GM23338 (cell line): ENCODE results near the gene CDH18. TPM values are rescaled to one million over a fixed set of nuclear protein-coding genes. Genes with fewer than 3 reads are reported as not detected.

Experiments used
- ATAC-seq: fragments of 200-7000 bp; cut with Tn5 transposase; 3 replicates; pipeline ENCODE4 v1.9.1; 2020
- DNase-seq: peaks from one replicate; pipeline ENCODE4 v3.0.0-alpha.2; 2015; ENCODE audit warnings: low spot score
- H2AFZ ChIP-seq: fragments of 200-600 bp; sonication (generic); 2 replicates; pipeline ENCODE4 v1.8.0; 2016; ENCODE audit warnings: antibody characterized with exemption, mild to moderate bottlenecking, moderate library complexity
- H3F3A ChIP-seq: fragments of 200-600 bp; sonication (generic); replicated peaks from 2 replicates; pipeline ENCODE4 v1.8.0; 2017; ENCODE audit warnings: antibody characterized with exemption, mixed run types, low read depth
- H3K27ac ChIP-seq: fragments of 200-600 bp; sonication (generic); 2 replicates; pipeline ENCODE4 v1.6.1; 2016; ENCODE audit warnings: low read depth
- H3K27me3 ChIP-seq: fragments of 200-600 bp; sonication (generic); 2 replicates; pipeline ENCODE4 v1.8.0; 2016; ENCODE audit warnings: mild to moderate bottlenecking, mixed run types, moderate library complexity; ENCODE audit not compliant: insufficient read depth
- H3K36me3 ChIP-seq: fragments of 200-600 bp; sonication (generic); 2 replicates; pipeline ENCODE4 v1.8.0; 2016; ENCODE audit warnings: mild to moderate bottlenecking; ENCODE audit not compliant: insufficient read depth
- H3K4me1 ChIP-seq: fragments of 200-600 bp; sonication (generic); 2 replicates; pipeline ENCODE4 v1.8.0; 2016; ENCODE audit warnings: mild to moderate bottlenecking, moderate library complexity; ENCODE audit not compliant: insufficient read depth
- H3K4me2 ChIP-seq: fragments of 200-600 bp; sonication (generic); 2 replicates; pipeline ENCODE4 v1.7.1; 2017; ENCODE audit warnings: mixed run types
- H3K4me3 ChIP-seq: fragments of 200-600 bp; sonication (generic); 2 replicates; pipeline ENCODE4 v1.6.1; 2016; ENCODE audit warnings: mixed run types
- H3K79me2 ChIP-seq: fragments of 200-600 bp; sonication (generic); replicated peaks from 2 replicates; pipeline ENCODE4 v1.8.0; 2017; ENCODE audit warnings: mild to moderate bottlenecking; ENCODE audit not compliant: insufficient read depth
- H3K9me2 ChIP-seq: fragments of 200-600 bp; sonication (generic); 2 replicates; pipeline ENCODE4 v1.8.0; 2017; ENCODE audit not compliant: insufficient read depth
- H4K20me1 ChIP-seq: fragments of 200-600 bp; sonication (generic); replicated peaks from 2 replicates; pipeline ENCODE4 v1.8.0; 2017; ENCODE audit warnings: mild to moderate bottlenecking; ENCODE audit not compliant: insufficient read depth
- H3K27ac Mint-ChIP-seq: 2 replicates; pipeline ENCODE4 v1.8.0; 2020; ENCODE audit warnings: inconsistent platforms, mild to moderate bottlenecking, moderate library complexity, mixed read lengths
- H3K27me3 Mint-ChIP-seq: 3 replicates; pipeline ENCODE4 v1.8.0; 2022; ENCODE audit warnings: low read depth, mild to moderate bottlenecking, moderate library complexity, mixed read lengths, inconsistent platforms; ENCODE audit not compliant: insufficient read depth, poor library complexity
- H3K36me3 Mint-ChIP-seq: 3 replicates; pipeline ENCODE4 v1.8.0; 2021; ENCODE audit warnings: low read depth, mild to moderate bottlenecking, inconsistent platforms, moderate library complexity, mixed read lengths
- H3K4me1 Mint-ChIP-seq: 3 replicates; pipeline ENCODE4 v1.8.0; 2020; ENCODE audit warnings: mild to moderate bottlenecking, inconsistent platforms, mixed read lengths
- H3K4me3 Mint-ChIP-seq: 3 replicates; pipeline ENCODE4 v1.8.0; 2021; ENCODE audit warnings: moderate library complexity, mild to moderate bottlenecking, inconsistent platforms, mixed read lengths
- H3K9me3 Mint-ChIP-seq: 3 replicates; pipeline ENCODE4 v1.8.0; 2020; ENCODE audit warnings: moderate library complexity, mild to moderate bottlenecking, inconsistent platforms, mixed read lengths
- CREB1 ChIP-seq: fragments of 250-450 bp; sonication (Bioruptor Pico); IDR thresholded peaks from 2 replicates; pipeline ENCODE4 v1.5.0; 2020; ENCODE audit warnings: low read depth, mild to moderate bottlenecking, moderate library complexity
- EZH2 ChIP-seq: fragments of 200-600 bp; sonication (generic); IDR thresholded peaks from one replicate; pipeline ENCODE4 v1.8.0; 2017; ENCODE audit warnings: antibody characterized with exemption, mild to moderate bottlenecking, low read depth; ENCODE audit not compliant: unreplicated experiment
- EZH2phosphoT487 ChIP-seq: fragments of 200-600 bp; sonication (generic); IDR thresholded peaks from one replicate; pipeline ENCODE4 v1.8.1; 2018; ENCODE audit warnings: antibody characterized with exemption; ENCODE audit not compliant: unreplicated experiment
- NANOG ChIP-seq: IDR thresholded peaks from 2 replicates; pipeline ENCODE4 v1.6.1; 2016; ENCODE audit warnings: antibody characterized with exemption, borderline replicate concordance
- STAT1 ChIP-seq: IDR thresholded peaks from one replicate; pipeline ENCODE4 v1.6.1; 2016; ENCODE audit warnings: antibody characterized with exemption; ENCODE audit not compliant: unreplicated experiment
- ZNF114 ChIP-seq: fragments of 250-450 bp; sonication (Bioruptor Pico); IDR thresholded peaks from 2 replicates; pipeline ENCODE4 v1.5.0; 2020; ENCODE audit warnings: mild to moderate bottlenecking, moderate library complexity
- ZNF331 ChIP-seq: fragments of 250-450 bp; sonication (Bioruptor Pico); IDR thresholded peaks from 2 replicates; pipeline ENCODE4 v1.5.0; 2020; ENCODE audit warnings: low read depth, mild to moderate bottlenecking, moderate library complexity
- polyA plus RNA-seq: library from polyadenylated mRNA; unstranded; fragments of >200 nt; fragmentation: Nextera tagmentation; extraction: Ambion mirVana; gene quantifications from 2 replicates; pipeline ENCODE4 v1.2.1, GENCODE V29; 2016
- total RNA-seq: library from RNA; depleted of rRNA; stranded (reverse); fragments of >200 nt; shearing (Covaris generic); gene quantifications from 2 replicates; pipeline ENCODE4 v1.2.3, GENCODE V29; 2014
- TF ChIP-seq, protein P1 (sequence below): IDR thresholded peaks from 2 replicates; pipeline ENCODE4 v1.6.1; 2016; ENCODE audit warnings: antibody characterized with exemption
- TF ChIP-seq, protein P2 (sequence below): IDR thresholded peaks from one replicate; pipeline ENCODE4 v1.6.1; 2018; ENCODE audit warnings: antibody characterized with exemption; ENCODE audit not compliant: unreplicated experiment
- TF ChIP-seq, protein P3 (sequence below): fragments of 250-450 bp; sonication (Bioruptor Pico); IDR thresholded peaks from 2 replicates; pipeline ENCODE4 v1.5.0; 2020; ENCODE audit warnings: mild to moderate bottlenecking, moderate library complexity

CDH18 gene
- total and polyA plus RNA-seq, 2 experiments from 2014 or later = 1.3 TPM; not detected in 1

DNA sequence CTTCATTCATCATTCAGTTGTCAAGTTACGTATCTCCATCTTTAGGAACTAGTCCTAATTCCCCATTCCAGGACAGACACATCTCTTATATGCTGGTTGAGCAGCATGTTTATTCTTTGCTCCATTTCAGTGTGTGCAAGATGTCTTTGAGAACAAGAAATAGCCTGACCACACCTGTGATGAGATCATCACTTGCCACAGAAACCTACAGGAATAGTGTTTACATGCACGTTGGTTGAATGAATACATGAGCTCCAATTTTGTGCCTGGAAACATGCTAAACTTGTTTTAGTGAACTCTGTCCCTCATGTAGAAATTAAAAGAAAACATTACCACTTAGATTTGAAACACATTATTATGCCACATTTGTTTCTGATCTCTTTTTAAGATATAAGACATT is 489.1 kb downstream of the CDH18 start:
- H3K4me1 Mint-ChIP-seq = no peaks in the 10 kb centered on the region
- no peaks in the 10 kb centered on the region for H3K9me3 Mint-ChIP-seq
- no peak for DNase-seq

DNA sequence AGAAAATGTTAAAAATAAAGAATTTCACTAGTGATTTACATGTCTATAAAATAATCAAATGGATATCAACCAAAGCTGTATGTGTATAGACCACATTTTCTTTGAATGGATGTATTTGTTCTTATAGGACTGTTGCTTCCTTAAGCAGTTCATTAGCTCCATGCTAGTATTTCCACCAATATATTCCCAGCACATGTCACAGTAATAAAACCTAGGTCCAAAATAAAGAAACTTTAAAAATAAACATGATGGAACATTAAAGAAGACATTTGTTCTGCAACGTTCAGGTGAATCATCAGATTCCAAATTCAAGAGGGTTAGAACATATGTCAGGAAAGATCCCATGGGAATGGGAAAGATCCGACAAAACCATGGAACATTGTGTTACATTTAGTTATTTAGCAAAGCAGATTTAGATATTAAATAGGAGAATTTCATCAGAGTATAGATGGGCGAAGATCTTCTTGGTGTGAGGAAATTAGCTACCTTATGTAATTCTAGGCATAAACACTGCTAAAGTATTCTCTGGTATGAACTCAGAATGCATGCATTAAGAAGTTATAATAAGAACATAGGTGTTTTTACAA is 490.7 kb downstream of the CDH18 start:
- no peaks in the 10 kb centered on the region for H3K4me1 Mint-ChIP-seq
- H3K4me2 ChIP-seq = no peak overlapping the region
- DNase-seq (no peak), ATAC-seq (no peak)
- H3K9me3 Mint-ChIP-seq = no peaks in the 10 kb centered on the region
- H3K27ac Mint-ChIP-seq = no peak overlapping the region
- H3K36me3 ChIP-seq = no peaks in the 10 kb centered on the region
- H3K4me1 ChIP-seq = no peaks in the 10 kb centered on the region
- H3K27me3 Mint-ChIP-seq = no peaks in the 10 kb centered on the region
- H3K27me3 ChIP-seq = no peaks in the 10 kb centered on the region
- TF ChIP-seq STAT1 = no peak
- no peak for TF ChIP-seq ZNF114 (CRISPR knock-in tag)
- no peak for TF ChIP-seq CREB1 (CRISPR knock-in tag)
- TF ChIP-seq ZNF331 (CRISPR knock-in tag) = no peak
- TF ChIP-seq, protein P1, sequence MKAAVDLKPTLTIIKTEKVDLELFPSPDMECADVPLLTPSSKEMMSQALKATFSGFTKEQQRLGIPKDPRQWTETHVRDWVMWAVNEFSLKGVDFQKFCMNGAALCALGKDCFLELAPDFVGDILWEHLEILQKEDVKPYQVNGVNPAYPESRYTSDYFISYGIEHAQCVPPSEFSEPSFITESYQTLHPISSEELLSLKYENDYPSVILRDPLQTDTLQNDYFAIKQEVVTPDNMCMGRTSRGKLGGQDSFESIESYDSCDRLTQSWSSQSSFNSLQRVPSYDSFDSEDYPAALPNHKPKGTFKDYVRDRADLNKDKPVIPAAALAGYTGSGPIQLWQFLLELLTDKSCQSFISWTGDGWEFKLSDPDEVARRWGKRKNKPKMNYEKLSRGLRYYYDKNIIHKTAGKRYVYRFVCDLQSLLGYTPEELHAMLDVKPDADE = no peak
- TF ChIP-seq EZH2 = no peak
- TF ChIP-seq, protein P2, sequence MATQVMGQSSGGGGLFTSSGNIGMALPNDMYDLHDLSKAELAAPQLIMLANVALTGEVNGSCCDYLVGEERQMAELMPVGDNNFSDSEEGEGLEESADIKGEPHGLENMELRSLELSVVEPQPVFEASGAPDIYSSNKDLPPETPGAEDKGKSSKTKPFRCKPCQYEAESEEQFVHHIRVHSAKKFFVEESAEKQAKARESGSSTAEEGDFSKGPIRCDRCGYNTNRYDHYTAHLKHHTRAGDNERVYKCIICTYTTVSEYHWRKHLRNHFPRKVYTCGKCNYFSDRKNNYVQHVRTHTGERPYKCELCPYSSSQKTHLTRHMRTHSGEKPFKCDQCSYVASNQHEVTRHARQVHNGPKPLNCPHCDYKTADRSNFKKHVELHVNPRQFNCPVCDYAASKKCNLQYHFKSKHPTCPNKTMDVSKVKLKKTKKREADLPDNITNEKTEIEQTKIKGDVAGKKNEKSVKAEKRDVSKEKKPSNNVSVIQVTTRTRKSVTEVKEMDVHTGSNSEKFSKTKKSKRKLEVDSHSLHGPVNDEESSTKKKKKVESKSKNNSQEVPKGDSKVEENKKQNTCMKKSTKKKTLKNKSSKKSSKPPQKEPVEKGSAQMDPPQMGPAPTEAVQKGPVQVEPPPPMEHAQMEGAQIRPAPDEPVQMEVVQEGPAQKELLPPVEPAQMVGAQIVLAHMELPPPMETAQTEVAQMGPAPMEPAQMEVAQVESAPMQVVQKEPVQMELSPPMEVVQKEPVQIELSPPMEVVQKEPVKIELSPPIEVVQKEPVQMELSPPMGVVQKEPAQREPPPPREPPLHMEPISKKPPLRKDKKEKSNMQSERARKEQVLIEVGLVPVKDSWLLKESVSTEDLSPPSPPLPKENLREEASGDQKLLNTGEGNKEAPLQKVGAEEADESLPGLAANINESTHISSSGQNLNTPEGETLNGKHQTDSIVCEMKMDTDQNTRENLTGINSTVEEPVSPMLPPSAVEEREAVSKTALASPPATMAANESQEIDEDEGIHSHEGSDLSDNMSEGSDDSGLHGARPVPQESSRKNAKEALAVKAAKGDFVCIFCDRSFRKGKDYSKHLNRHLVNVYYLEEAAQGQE = no peak
- no peak for TF ChIP-seq EZH2phosphoT487
- TF ChIP-seq, protein P3, sequence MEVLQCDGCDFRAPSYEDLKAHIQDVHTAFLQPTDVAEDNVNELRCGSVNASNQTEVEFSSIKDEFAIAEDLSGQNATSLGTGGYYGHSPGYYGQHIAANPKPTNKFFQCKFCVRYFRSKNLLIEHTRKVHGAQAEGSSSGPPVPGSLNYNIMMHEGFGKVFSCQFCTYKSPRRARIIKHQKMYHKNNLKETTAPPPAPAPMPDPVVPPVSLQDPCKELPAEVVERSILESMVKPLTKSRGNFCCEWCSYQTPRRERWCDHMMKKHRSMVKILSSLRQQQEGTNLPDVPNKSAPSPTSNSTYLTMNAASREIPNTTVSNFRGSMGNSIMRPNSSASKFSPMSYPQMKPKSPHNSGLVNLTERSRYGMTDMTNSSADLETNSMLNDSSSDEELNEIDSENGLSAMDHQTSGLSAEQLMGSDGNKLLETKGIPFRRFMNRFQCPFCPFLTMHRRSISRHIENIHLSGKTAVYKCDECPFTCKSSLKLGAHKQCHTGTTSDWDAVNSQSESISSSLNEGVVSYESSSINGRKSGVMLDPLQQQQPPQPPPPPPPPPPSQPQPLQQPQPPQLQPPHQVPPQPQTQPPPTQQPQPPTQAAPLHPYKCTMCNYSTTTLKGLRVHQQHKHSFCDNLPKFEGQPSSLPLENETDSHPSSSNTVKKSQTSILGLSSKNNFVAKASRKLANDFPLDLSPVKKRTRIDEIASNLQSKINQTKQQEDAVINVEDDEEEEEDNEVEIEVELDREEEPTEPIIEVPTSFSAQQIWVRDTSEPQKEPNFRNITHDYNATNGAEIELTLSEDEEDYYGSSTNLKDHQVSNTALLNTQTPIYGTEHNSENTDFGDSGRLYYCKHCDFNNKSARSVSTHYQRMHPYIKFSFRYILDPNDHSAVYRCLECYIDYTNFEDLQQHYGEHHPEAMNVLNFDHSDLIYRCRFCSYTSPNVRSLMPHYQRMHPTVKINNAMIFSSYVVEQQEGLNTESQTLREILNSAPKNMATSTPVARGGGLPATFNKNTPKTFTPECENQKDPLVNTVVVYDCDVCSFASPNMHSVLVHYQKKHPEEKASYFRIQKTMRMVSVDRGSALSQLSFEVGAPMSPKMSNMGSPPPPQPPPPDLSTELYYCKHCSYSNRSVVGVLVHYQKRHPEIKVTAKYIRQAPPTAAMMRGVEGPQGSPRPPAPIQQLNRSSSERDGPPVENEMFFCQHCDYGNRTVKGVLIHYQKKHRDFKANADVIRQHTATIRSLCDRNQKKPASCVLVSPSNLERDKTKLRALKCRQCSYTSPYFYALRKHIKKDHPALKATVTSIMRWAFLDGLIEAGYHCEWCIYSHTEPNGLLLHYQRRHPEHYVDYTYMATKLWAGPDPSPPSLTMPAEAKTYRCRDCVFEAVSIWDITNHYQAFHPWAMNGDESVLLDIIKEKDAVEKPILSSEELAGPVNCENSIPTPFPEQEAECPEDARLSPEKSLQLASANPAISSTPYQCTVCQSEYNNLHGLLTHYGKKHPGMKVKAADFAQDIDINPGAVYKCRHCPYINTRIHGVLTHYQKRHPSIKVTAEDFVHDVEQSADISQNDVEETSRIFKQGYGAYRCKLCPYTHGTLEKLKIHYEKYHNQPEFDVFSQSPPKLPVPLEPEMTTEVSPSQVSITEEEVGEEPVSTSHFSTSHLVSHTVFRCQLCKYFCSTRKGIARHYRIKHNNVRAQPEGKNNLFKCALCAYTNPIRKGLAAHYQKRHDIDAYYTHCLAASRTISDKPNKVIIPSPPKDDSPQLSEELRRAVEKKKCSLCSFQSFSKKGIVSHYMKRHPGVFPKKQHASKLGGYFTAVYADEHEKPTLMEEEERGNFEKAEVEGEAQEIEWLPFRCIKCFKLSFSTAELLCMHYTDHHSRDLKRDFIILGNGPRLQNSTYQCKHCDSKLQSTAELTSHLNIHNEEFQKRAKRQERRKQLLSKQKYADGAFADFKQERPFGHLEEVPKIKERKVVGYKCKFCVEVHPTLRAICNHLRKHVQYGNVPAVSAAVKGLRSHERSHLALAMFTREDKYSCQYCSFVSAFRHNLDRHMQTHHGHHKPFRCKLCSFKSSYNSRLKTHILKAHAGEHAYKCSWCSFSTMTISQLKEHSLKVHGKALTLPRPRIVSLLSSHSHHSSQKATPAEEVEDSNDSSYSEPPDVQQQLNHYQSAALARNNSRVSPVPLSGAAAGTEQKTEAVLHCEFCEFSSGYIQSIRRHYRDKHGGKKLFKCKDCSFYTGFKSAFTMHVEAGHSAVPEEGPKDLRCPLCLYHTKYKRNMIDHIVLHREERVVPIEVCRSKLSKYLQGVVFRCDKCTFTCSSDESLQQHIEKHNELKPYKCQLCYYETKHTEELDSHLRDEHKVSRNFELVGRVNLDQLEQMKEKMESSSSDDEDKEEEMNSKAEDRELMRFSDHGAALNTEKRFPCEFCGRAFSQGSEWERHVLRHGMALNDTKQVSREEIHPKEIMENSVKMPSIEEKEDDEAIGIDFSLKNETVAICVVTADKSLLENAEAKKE = no peak
- no peak overlapping the region for H3K4me3 Mint-ChIP-seq
- H4K20me1 ChIP-seq = no peaks in the 10 kb centered on the region
- H3K79me2 ChIP-seq = no peaks in the 10 kb centered on the region
- H3K36me3 Mint-ChIP-seq = no peaks in the 10 kb centered on the region
- no peaks in the 10 kb centered on the region for H3K9me2 ChIP-seq
- H3K27ac ChIP-seq = no peak overlapping the region
- H3F3A ChIP-seq = no peaks in the 10 kb centered on the region
- H3K4me3 ChIP-seq = no peak overlapping the region
- H2AFZ ChIP-seq = no peak overlapping the region

More for the DNA sequence above, 489.1 kb downstream of the CDH18 start:
- H3K27ac ChIP-seq = no peak overlapping the region
- H3F3A ChIP-seq = no peaks in the 10 kb centered on the region
- no peaks in the 10 kb centered on the region for H3K4me1 ChIP-seq
- H3K27me3 Mint-ChIP-seq = no peaks in the 10 kb centered on the region
- H3K27ac Mint-ChIP-seq = no peak overlapping the region
- no peak overlapping the region for H3K4me2 ChIP-seq
- H3K4me3 Mint-ChIP-seq = no peak overlapping the region
- TF ChIP-seq NANOG = no peak
- no peak for TF ChIP-seq STAT1
- H3K9me2 ChIP-seq = no peaks in the 10 kb centered on the region
- H3K36me3 Mint-ChIP-seq = no peaks in the 10 kb centered on the region
- no peaks in the 10 kb centered on the region for H3K36me3 ChIP-seq
- no peaks in the 10 kb centered on the region for H3K27me3 ChIP-seq
- no peak for ATAC-seq
- H3K4me3 ChIP-seq = no peak overlapping the region
- H2AFZ ChIP-seq = no peak overlapping the region
- H4K20me1 ChIP-seq = no peaks in the 10 kb centered on the region
- no peaks in the 10 kb centered on the region for H3K79me2 ChIP-seq
